Dendritic cell treated with granulocyte-macrophage colony-stimulating factor and Interleukin-4, amounts not matched to agents 40 ng/mL and 50 ng/mL, for 4 days (primary cell): Measurements from ENCODE around the gene OGDH.

Experiments
- H3K27ac Mint-ChIP-seq: one replicate; pipeline ENCODE4 v1.8.0; 2022; ENCODE audit warnings: mild to moderate bottlenecking, mixed read lengths
- H3K27me3 Mint-ChIP-seq: one replicate; pipeline ENCODE4 v1.8.0; 2022; ENCODE audit warnings: mild to moderate bottlenecking, mixed read lengths
- H3K36me3 Mint-ChIP-seq: one replicate; pipeline ENCODE4 v1.8.0; 2022; ENCODE audit warnings: low read depth, mixed read lengths
- H3K4me1 Mint-ChIP-seq: one replicate; pipeline ENCODE4 v1.8.0; 2022; ENCODE audit warnings: low read depth, mixed read lengths
- H3K4me3 Mint-ChIP-seq: one replicate; pipeline ENCODE4 v1.8.0; 2022; ENCODE audit warnings: mild to moderate bottlenecking, moderate library complexity, mixed read lengths
- H3K9me3 Mint-ChIP-seq: one replicate; pipeline ENCODE4 v1.8.0; 2022; ENCODE audit warnings: mixed read lengths
- intact Hi-C: fragments of 100-400 bp; cut with micrococcal nuclease; formaldehyde crosslinking; loops from one replicate; pipeline ENCODE4 v1.15.0; 2022

OGDH gene

DNA sequence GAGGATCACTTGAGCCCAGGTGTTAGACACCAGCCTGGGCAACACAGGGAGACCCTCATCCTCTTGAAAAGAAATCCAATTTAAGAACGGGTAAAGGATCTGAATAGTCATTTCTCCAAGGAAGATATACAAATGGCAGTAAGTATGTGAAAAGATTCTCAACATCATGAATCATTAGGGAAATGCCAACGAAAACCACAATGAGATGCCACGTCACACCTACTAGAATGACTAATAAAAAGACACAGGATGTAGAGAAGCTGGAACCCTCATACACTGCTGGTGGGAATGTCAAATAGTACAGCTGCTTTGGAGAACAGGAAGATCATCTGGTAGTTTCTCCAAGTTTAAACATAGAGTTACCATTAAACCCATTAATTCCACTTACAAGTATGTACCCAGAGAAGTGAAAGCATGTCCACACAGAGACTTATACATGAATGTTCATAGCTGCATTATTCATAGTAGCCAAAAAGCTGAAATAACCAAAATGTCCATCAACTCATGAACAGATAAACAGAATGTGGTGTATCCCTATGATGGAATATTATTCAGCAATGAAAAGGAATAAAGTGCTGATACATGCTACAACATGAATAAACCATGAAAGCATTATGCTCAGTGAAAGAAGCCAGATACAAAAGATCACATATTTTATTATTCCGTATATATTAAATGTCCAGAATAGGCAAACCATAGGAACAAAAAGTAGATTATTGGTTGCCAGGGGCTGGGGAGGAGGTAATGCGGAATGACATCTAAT is 129.2 kb downstream of the OGDH start:
- intact Hi-C loops: no loop called here
- Mint-ChIP-seq H3K4me3 (no peak overlapping the region), H3K36me3 (no peaks in the 10 kb centered on the region), H3K9me3 (no peaks in the 10 kb centered on the region), H3K27ac (peak overlapping the region; percentile 79), H3K27me3 (peaks cover 2% of the 10 kb centered on the region), H3K4me1 (peaks cover 27% of the 10 kb centered on the region)

- H3K4me1 Mint-ChIP-seq: peaks cover 27% of the 10 kb centered on the region
These were observed 130.5 kb downstream of the OGDH start for GRCh38 chr7:44736896-44737295.

DNA sequence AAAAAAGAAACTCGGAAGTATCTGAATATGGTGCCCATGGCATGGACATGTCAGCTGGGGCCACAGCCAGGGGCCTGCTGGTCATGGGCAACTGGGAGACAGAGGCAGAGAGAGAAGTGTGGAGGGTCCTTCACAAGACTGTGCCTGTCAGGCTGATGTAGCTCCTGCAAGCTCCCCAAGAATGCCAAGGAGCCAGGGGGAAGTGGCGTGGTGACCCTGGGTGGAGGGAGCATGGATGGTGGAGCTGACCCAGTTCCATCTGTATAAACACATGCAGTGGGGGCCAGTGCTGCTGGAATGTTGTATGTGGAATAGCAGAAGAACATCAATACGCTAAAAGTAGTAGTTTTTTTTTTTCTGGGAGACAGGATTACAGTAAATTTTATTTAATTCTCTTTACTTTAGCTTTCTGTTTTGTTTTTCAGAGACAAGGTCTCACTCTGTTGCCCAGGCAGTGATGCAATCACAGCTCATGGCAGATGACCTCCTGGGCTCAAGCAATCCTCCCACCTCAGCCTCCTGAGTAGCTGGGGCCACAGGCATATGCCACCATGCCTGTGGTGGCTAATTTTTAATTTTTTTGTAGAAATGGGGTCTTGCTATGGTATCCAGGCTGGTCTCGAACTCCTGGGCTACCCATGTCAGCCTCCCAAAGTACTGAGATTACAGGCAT is 131.8 kb downstream of the OGDH start:
- Mint-ChIP-seq H3K27ac (peak overlapping the region; percentile 62), H3K4me3 (no peak overlapping the region)
- intact Hi-C loops: no loop called here

More at GRCh38 chr7:44736896-44737295, 130.5 kb downstream of the OGDH start:
- H3K9me3 Mint-ChIP-seq: no peaks in the 10 kb centered on the region
- H3K27me3 Mint-ChIP-seq: peaks cover 2% of the 10 kb centered on the region
- no peak overlapping the region for H3K4me3 Mint-ChIP-seq
- intact Hi-C loops: no loop called here
- H3K27ac Mint-ChIP-seq: no peak overlapping the region
- H3K36me3 Mint-ChIP-seq: no peaks in the 10 kb centered on the region

GRCh38 chr7:44738876-44739665 is 132.6 kb downstream of the OGDH start:
- H3K36me3 Mint-ChIP-seq: no peaks in the 10 kb centered on the region
- intact Hi-C loops: no loop called here
- H3K4me3 Mint-ChIP-seq: no peak overlapping the region
- H3K27ac Mint-ChIP-seq: peak overlapping the region; percentile 9
- peaks cover 2% of the 10 kb centered on the region for H3K27me3 Mint-ChIP-seq
- no peaks in the 10 kb centered on the region for H3K9me3 Mint-ChIP-seq
- peaks cover 33% of the 10 kb centered on the region for H3K4me1 Mint-ChIP-seq

More for the DNA sequence above, 131.8 kb downstream of the OGDH start:
- Mint-ChIP-seq H3K27me3 (peaks cover 2% of the 10 kb centered on the region), H3K36me3 (no peaks in the 10 kb centered on the region), H3K4me1 (peaks cover 27% of the 10 kb centered on the region), H3K9me3 (no peaks in the 10 kb centered on the region)

DNA sequence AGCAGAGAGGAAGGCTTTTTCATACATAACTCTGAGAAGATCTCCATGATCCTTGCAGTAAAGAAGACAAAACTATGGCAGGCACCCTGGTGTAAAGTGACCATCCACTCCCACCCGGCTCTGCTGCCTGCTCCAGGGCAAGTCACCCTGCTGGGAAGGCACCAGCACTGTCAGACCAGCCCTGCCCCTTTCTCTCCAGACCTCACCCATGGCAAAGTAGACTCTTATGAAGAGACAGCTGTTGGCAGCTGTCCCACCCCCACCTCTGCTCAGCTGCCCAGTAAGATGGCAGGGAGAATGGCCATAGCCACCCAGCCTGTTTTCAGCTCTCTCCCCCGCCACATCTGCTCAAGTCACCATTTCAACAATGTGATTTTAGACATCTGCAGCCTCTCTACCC is 133.6 kb downstream of the OGDH start:
- H3K27ac Mint-ChIP-seq: peak overlapping the region; percentile 9
- no peaks in the 10 kb centered on the region for H3K36me3 Mint-ChIP-seq
- peaks cover 2% of the 10 kb centered on the region for H3K27me3 Mint-ChIP-seq
- H3K4me1 Mint-ChIP-seq: peaks cover 25% of the 10 kb centered on the region
- no peak overlapping the region for H3K4me3 Mint-ChIP-seq
- intact Hi-C loops: loop anchor here (10.0 kb wide), 1 partner anchor 105 kb away; the partner anchor contains the start of gene H2AZ2
- no peaks in the 10 kb centered on the region for H3K9me3 Mint-ChIP-seq

DNA sequence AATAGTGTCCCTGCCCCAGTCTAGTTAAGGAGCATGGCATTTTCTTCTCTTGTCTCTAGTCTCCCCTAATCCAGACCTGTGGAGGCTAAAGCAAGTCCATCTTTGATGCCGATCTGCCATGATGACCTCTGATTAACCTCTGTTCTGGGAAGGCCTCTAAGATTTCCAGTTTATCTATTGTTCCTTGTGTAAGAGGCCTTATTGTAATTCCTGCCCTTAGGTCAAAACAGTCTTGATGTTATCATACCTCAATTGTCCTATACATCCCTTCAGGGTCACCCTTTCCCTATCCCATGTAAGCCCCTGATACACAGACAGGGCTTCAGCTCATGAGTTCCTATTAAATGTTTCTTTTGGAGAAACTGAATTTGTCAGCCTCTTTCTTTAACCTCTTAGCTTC is 137.3 kb downstream of the OGDH start:
- peaks cover 30% of the 10 kb centered on the region for H3K4me1 Mint-ChIP-seq
- peaks cover 2% of the 10 kb centered on the region for H3K27me3 Mint-ChIP-seq
- no peaks in the 10 kb centered on the region for H3K36me3 Mint-ChIP-seq
- H3K9me3 Mint-ChIP-seq: no peaks in the 10 kb centered on the region
- H3K4me3 Mint-ChIP-seq: no peak overlapping the region
- intact Hi-C loops: loop anchor here (10.0 kb wide), 1 partner anchor 101 kb away; the partner anchor contains the start of gene H2AZ2
- H3K27ac Mint-ChIP-seq: peak overlapping the region; percentile 11

DNA sequence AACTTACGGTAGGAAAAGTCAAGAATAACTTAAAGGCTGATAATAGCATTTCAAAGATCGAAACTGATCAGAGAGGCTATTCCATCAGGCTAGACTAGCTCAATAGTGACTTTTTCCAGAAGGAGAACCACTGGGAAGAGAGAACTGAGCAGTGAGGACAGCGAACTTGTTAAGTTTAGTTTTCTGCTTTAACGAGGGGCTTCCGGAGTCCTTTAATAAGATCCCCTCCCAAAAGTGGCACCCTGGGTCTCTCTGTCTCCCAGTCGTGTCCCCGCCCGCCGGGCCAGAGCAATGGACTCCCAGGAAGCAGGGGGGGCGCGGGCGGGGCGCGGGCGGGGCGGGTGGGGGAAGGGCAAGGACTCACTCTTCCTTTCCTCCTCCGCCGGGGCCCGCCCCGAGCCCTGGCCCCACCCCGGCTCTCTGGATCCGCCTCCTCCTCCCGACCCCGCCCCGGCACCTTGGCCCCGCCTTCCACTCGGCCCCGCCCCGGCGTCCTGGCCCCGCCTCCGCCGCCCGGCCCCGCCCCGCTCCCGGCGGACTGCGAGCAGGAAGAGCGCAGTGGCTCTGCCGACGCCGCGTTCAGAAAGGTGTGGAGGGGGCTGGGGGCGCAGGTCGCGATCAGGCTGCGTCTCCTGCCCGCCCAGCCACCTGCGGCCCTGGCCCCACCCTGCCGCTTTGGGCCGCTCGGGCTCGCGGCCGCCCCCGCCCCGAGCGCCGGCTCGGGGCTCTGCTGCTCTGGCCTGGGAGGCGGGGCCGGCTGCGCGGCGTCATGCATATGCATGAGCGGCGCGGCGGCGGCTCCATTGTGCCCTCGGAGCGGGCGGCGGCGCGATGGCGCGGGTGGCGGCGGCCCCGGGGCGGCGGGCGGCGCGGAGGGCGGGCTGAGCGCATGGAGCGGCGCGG is 141.9 kb downstream of the OGDH start, which contains the start of gene ZMIZ2:
Gene ZMIZ2, plus strand, starts transcription at position 803 of the 903 bp plus-strand sequence. CDS start 7,403 bp downstream, outside the sequence.
- Mint-ChIP-seq H3K4me3 (peak within 1 kb of the TSS; percentile 91), H3K27ac (peak within 1 kb of the TSS; percentile 85), H3K27me3 (no peaks in the 10 kb centered on the region), H3K9me3 (no peaks in the 10 kb centered on the region), H3K36me3 (peaks cover 31% of the 10 kb centered on the region), H3K4me1 (peaks cover 61% of the 10 kb centered on the region)
- intact Hi-C loops: loop anchor here (2.0 to 10.0 kb wide), 4 partner anchors 36 to 161 kb away; partner anchors contain the start of genes H2AZ2 and OGDH

DNA sequence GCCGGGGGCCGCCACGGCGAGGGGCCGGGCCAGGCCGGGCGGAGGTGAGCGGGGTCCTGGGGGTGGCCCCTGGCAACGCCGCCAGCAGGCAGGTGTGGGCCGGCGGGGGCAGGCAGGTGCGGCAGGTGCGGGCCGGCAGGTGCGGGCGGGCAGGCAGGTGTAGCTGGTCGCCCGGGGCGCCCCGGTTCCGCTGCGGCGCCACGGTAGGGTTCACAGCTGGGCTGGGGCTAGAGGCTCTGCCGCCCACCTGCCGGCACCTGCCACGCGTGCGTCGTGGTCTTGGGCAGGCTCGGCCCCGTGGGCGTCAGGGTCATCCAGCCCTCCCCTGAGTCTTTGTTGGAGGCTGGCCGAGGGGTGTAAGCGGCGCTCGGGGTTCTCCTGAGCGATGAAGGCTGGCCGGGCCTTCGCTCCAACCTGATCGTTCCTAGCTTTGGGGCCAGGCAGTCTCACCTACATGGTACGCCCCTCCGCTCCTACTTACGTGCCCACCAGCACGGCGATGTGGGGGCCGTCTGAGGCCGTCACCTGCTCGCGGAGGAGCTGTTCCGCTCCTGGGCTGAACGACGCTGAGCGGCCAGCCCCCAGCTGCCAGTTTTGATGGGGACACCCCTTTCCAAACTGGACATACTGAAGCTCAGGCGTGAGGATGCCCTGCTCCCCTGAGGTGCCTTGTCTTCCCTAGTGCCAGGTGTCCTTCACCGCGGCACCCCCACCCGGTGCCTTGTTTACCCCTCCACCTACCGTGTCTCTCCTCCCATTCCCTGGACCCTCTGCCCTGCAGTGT is 142.7 kb downstream of the OGDH start:
- H3K4me3 Mint-ChIP-seq: peak overlapping the region; percentile 91
- H3K27me3 Mint-ChIP-seq: no peaks in the 10 kb centered on the region
- no peaks in the 10 kb centered on the region for H3K9me3 Mint-ChIP-seq
- intact Hi-C loops: loop anchor here (2.0 to 10.0 kb wide), 4 partner anchors 37 to 162 kb away; partner anchors contain the start of genes H2AZ2 and OGDH
- peaks cover 62% of the 10 kb centered on the region for H3K4me1 Mint-ChIP-seq
- peak overlapping the region; percentile 85 for H3K27ac Mint-ChIP-seq
- H3K36me3 Mint-ChIP-seq: peaks cover 31% of the 10 kb centered on the region

GRCh38 chr7:44749992-44750391 is 143.6 kb downstream of the OGDH start:
- intact Hi-C loops: loop anchor here (1.0 to 10.0 kb wide), 5 partner anchors 38 to 163 kb away; partner anchors contain the start of genes H2AZ2 and OGDH
- peaks cover 69% of the 10 kb centered on the region for H3K4me1 Mint-ChIP-seq
- H3K4me3 Mint-ChIP-seq: peak overlapping the region; percentile 91

GRCh38 chr7:44750424-44750823 is 144.0 kb downstream of the OGDH start:
- no peaks in the 10 kb centered on the region for H3K27me3 Mint-ChIP-seq
- H3K4me1 Mint-ChIP-seq: peaks cover 71% of the 10 kb centered on the region
- H3K4me3 Mint-ChIP-seq: peak overlapping the region; percentile 78
- peak overlapping the region; percentile 85 for H3K27ac Mint-ChIP-seq
- peaks cover 36% of the 10 kb centered on the region for H3K36me3 Mint-ChIP-seq
- no peaks in the 10 kb centered on the region for H3K9me3 Mint-ChIP-seq
- intact Hi-C loops: loop anchor here (1.0 kb wide), 1 partner anchor 47 kb away; no protein-coding TSS in a partner anchor

More at GRCh38 chr7:44749992-44750391, 143.6 kb downstream of the OGDH start:
- peak overlapping the region; percentile 85 for H3K27ac Mint-ChIP-seq
- no peaks in the 10 kb centered on the region for H3K27me3 Mint-ChIP-seq
- peaks cover 32% of the 10 kb centered on the region for H3K36me3 Mint-ChIP-seq
- no peaks in the 10 kb centered on the region for H3K9me3 Mint-ChIP-seq

DNA sequence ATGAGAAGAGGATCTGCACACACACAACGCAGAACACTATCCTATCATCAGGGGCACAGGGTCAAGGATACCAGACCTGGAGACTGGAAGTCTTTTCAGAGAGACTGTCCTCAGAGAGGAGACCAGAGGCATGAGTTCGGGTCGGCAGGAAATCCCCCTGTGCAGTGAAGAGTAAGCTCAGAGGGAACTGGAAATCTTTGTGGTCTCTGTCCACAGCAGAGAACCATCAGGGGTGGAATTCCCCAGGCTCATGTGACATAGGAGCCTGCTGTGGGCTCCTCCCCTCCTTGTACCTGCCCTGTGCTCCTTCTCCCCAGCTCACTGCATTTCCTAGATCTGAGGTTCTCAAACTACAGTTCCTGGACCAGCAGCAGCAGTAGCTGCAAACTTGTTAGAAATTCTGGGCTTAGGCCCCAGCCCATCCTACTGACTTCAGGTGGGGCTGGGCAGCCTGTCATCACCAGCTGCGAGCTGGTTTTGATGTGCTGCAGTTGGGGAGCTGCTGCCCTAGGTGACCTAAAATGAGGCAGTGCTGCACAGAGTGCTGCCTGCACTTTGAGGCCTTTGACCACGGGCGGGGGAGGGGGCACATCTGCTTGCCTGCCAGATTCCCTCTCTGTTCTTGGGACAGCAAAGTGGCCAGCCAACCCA is 144.6 kb downstream of the OGDH start:
- no peaks in the 10 kb centered on the region for H3K9me3 Mint-ChIP-seq
- peaks cover 73% of the 10 kb centered on the region for H3K4me1 Mint-ChIP-seq
- H3K36me3 Mint-ChIP-seq: peaks cover 39% of the 10 kb centered on the region
- intact Hi-C loops: loop anchor here (1.0 kb wide), 1 partner anchor 46 kb away; no protein-coding TSS in a partner anchor
- H3K4me3 Mint-ChIP-seq: peak overlapping the region; percentile 78
- H3K27me3 Mint-ChIP-seq: no peaks in the 10 kb centered on the region
- peak overlapping the region; percentile 85 for H3K27ac Mint-ChIP-seq

- Mint-ChIP-seq H3K4me1 (peaks cover 66% of the 10 kb centered on the region), H3K36me3 (peaks cover 57% of the 10 kb centered on the region), H3K9me3 (no peaks in the 10 kb centered on the region), H3K4me3 (no peak overlapping the region), H3K27me3 (no peaks in the 10 kb centered on the region), H3K27ac (peak overlapping the region; percentile 65)
- intact Hi-C loops: no loop called here
These were observed 146.4 kb downstream of the OGDH start for GRCh38 chr7:44752822-44753221.
